IMR-90 (cell line): Measurements from ENCODE around the gene DHRS7. TPM values are rescaled to one million over a fixed set of nuclear protein-coding genes. Genes with fewer than 3 reads are reported as not detected.

Experiments
- ATAC-seq: fragments of 200-7000 bp; cut with Tn5 transposase; 2 replicates; pipeline ENCODE4 v1.9.1; 2020; ENCODE audit warnings: low read depth, mild to moderate bottlenecking, moderate library complexity
- BruUV-seq: library from RNA; stranded (reverse); fragments of 400-500 nt; replicated peaks from 2 replicates; lab custom pipeline; 2021; lab: Mats Ljungman, UMichigan
- CTCF ChIA-PET: fragments of 300-600 bp; formaldehyde crosslinking; extraction: SDS; loops from one replicate; lab custom pipeline; 2021; ENCODE audit warnings: antibody characterized with exemption; lab: Yijun Ruan, JAX
- POLR2A ChIA-PET: fragments of 300-600 bp; sonication (Branson Sonifier 250); formaldehyde crosslinking; loops from one replicate; lab custom pipeline; 2022; ENCODE audit warnings: antibody characterized with exemption; ENCODE audit not compliant: unreplicated experiment; lab: Charles Lee
- DNase-seq: peaks from one replicate; pipeline ENCODE4 v3.0.0; 2013
- H2AFZ ChIP-seq: replicated peaks from 2 replicates; pipeline ENCODE3; 2013; ENCODE audit warnings: low read length, mild to moderate bottlenecking; ENCODE audit not compliant: poor library complexity
- H2AK5ac ChIP-seq: 2 replicates; pipeline ENCODE4 v1.6.1; 2013; ENCODE audit warnings: low read depth, low read length, inconsistent platforms
- H2AK9ac ChIP-seq: replicated peaks from 2 replicates; pipeline ENCODE3; 2013; ENCODE audit warnings: mild to moderate bottlenecking, low read depth, low read length, moderate library complexity; ENCODE audit not compliant: poor library complexity
- H2BK120ac ChIP-seq: 2 replicates; pipeline ENCODE4 v1.6.1; 2013; ENCODE audit warnings: low read depth, low read length, inconsistent platforms
- H2BK15ac ChIP-seq: 3 replicates; pipeline ENCODE4 v1.6.1; 2013; ENCODE audit warnings: low read depth, low read length, inconsistent platforms
- H2BK20ac ChIP-seq: 2 replicates; pipeline ENCODE4 v1.6.1; 2013; ENCODE audit warnings: low read depth, mild to moderate bottlenecking, inconsistent platforms, low read length, moderate library complexity
- H2BK5ac ChIP-seq: 2 replicates; pipeline ENCODE4 v1.6.1; 2013; ENCODE audit warnings: mild to moderate bottlenecking, low read depth, low read length, inconsistent platforms; ENCODE audit not compliant: poor library complexity, severe bottlenecking
- H3K14ac ChIP-seq: replicated peaks from 2 replicates; pipeline ENCODE4 v1.6.1; 2013; ENCODE audit warnings: low read depth, low read length, inconsistent platforms
- H3K18ac ChIP-seq: 2 replicates; pipeline ENCODE4 v1.6.1; 2013; ENCODE audit warnings: low read depth, low read length, control low read depth
- H3K23ac ChIP-seq: 2 replicates; pipeline ENCODE4 v1.6.1; 2013; ENCODE audit warnings: low read depth, low read length, inconsistent platforms
- H3K27ac ChIP-seq: 2 replicates; pipeline ENCODE4 v1.5.1; 2013; ENCODE audit warnings: mild to moderate bottlenecking, control low read depth, low read length; ENCODE audit not compliant: insufficient read depth
- H3K27me3 ChIP-seq: 2 replicates; pipeline ENCODE4 v1.6.1; 2013; ENCODE audit warnings: low read length; ENCODE audit not compliant: control insufficient read depth, insufficient read depth
- H3K36me3 ChIP-seq: 2 replicates; pipeline ENCODE4 v1.6.1; 2013; ENCODE audit warnings: low read length, mixed read lengths; ENCODE audit not compliant: control insufficient read depth, insufficient read depth
- H3K4ac ChIP-seq: 2 replicates; pipeline ENCODE4 v1.6.1; 2013; ENCODE audit warnings: low read depth, low read length, inconsistent platforms
- H3K4me1 ChIP-seq: 2 replicates; pipeline ENCODE4 v1.6.1; 2013; ENCODE audit warnings: low read length, mixed read lengths; ENCODE audit not compliant: control insufficient read depth, insufficient read depth
- H3K4me2 ChIP-seq: 2 replicates; pipeline ENCODE4 v1.6.1; 2013; ENCODE audit warnings: low read depth, mild to moderate bottlenecking, control low read depth, low read length, moderate library complexity
- H3K4me3 ChIP-seq: 2 replicates; pipeline ENCODE4 v1.5.1; 2013; ENCODE audit warnings: low read depth, mild to moderate bottlenecking, control low read depth, low read length, moderate library complexity; ENCODE audit not compliant: insufficient read depth
- H3K56ac ChIP-seq: 2 replicates; pipeline ENCODE4 v1.6.1; 2013; ENCODE audit warnings: low read length, inconsistent platforms; ENCODE audit not compliant: insufficient read depth; ENCODE audit errors: extremely low read depth
- H3K79me1 ChIP-seq, 2 experiments: 2 replicates each; pipeline ENCODE4 v1.6.1; 2013; ENCODE audit warnings: low read length in 2 of 2, inconsistent platforms in 1 of 2, low read depth in 1 of 2
- H3K9ac ChIP-seq: 2 replicates; pipeline ENCODE4 v1.6.1; 2013; ENCODE audit warnings: low read depth, low read length, control low read depth
- H3K9me1 ChIP-seq: 2 replicates; pipeline ENCODE4 v1.6.1; 2013; ENCODE audit warnings: low read length, inconsistent platforms; ENCODE audit not compliant: insufficient read depth
- H3K9me3 ChIP-seq: 2 replicates; pipeline ENCODE4 v1.6.1; 2013; ENCODE audit warnings: low read length; ENCODE audit not compliant: control insufficient read depth, insufficient read depth
- H4K20me1 ChIP-seq: 2 replicates; pipeline ENCODE4 v1.6.1; 2013; ENCODE audit warnings: low read length, inconsistent platforms; ENCODE audit not compliant: insufficient read depth
- H4K5ac ChIP-seq: 2 replicates; pipeline ENCODE4 v1.6.1; 2013; ENCODE audit warnings: mild to moderate bottlenecking, low read depth, low read length, control low read depth
- H4K8ac ChIP-seq, 2 experiments: 2 replicates each; pipeline ENCODE4 v1.6.1; 2013; ENCODE audit warnings: low read depth in 2 of 2, low read length in 2 of 2, control low read depth in 1 of 2, inconsistent platforms in 1 of 2
- H4K91ac ChIP-seq: 2 replicates; pipeline ENCODE4 v1.6.1; 2013; ENCODE audit warnings: low read depth, low read length, inconsistent platforms; ENCODE audit not compliant: insufficient read depth
- ELK1 ChIP-seq: fragments of 150-350 bp; IDR thresholded peaks from 2 replicates; pipeline ENCODE4 v1.6.1; 2016; ENCODE audit warnings: low read depth, mild to moderate bottlenecking, low read length, moderate library complexity, borderline replicate concordance
- MAFK ChIP-seq: IDR thresholded peaks from 2 replicates; pipeline ENCODE4 v1.6.1; 2012; ENCODE audit warnings: low read depth, low read length, improper control_type of control experiment
- POLR2A ChIP-seq: IDR thresholded peaks from 2 replicates; pipeline ENCODE4 v1.6.1; 2012; ENCODE audit warnings: mild to moderate bottlenecking, low read depth, low read length
- WGBS, 2 experiments: methylation state at CpG; one replicate each; pipeline versions ENCODE4 v1.1.5 to v1.1.7; 2013; ENCODE audit warnings: missing lambda C conversion rate in 2 of 2; ENCODE audit not compliant: insufficient read length in 1 of 2; ENCODE audit errors: extremely low coverage in 2 of 2; 5-methylcytosine and 5-hydroxymethylcytosine counted together
- dilution Hi-C: fragments of 300-500 bp; cut with HindIII; formaldehyde crosslinking; loops from one replicate; pipeline ENCODE4 v1.14.3; 2018; ENCODE audit warnings: low sequenced_read_pairs; ENCODE audit not compliant: unreplicated experiment
- in situ Hi-C: fragments of 300-500 bp; cut with MboI; formaldehyde crosslinking; loops from 3 replicates; pipeline ENCODE4 v1.14.3; 2019; ENCODE audit warnings: low sequenced_read_pairs, inconsistent platforms, mixed read lengths
- intact Hi-C: fragments of 100-400 bp; cut with micrococcal nuclease; formaldehyde crosslinking; loops from 2 replicates; pipeline ENCODE4 v1.10.0; 2022
- polyA plus RNA-seq, 3 experiments: library from polyadenylated mRNA; depleted of rRNA; stranded (reverse); fragments of >200 nt; gene quantifications; 2 replicates each; pipeline ENCODE4 v1.2.3, GENCODE V29; 2012; ENCODE audit warnings: low replicate concordance in 1 of 3
- total RNA-seq: library from RNA; depleted of rRNA; stranded (reverse); fragments of >200 nt; gene quantifications from 2 replicates; pipeline ENCODE4 v1.2.3, GENCODE V29; 2012

Gene DHRS7
- total and polyA plus RNA-seq, 2 of the 4 experiments (the other 2 are of a cell fraction): 30.3 to 50.2 TPM

- DNase-seq (no peak), ATAC-seq (no peak)
- H4K5ac ChIP-seq: no peak overlapping the region
- H2AK5ac ChIP-seq: no peak overlapping the region
- intact Hi-C loops (no loop called here), in situ Hi-C loops (no loop called here), dilution Hi-C loops (no loop called here)
- H4K91ac ChIP-seq: no peak overlapping the region
- H3K36me3 ChIP-seq: no peaks in the 10 kb centered on the region
- H2BK120ac ChIP-seq: no peak overlapping the region
- no peak overlapping the region for H2AK9ac ChIP-seq
- no peaks in the 10 kb centered on the region for H3K9me1 ChIP-seq
- H2BK5ac ChIP-seq: no peak overlapping the region
- H2AFZ ChIP-seq: no peak overlapping the region
- H3K56ac ChIP-seq: no peak overlapping the region
- no peaks in the 10 kb centered on the region for H3K9me3 ChIP-seq
- no peak overlapping the region for H4K8ac ChIP-seq
- H3K18ac ChIP-seq: no peak overlapping the region
- ChIA-PET POLR2A (no interaction called here), CTCF (interaction anchor here (1.3 kb wide), 1 partner anchor 12 kb away, joined by 6 read pairs; no protein-coding TSS in a partner anchor)
- H2BK20ac ChIP-seq: no peak overlapping the region
- no peaks in the 10 kb centered on the region for H3K79me1 ChIP-seq
- no peak overlapping the region for H3K14ac ChIP-seq
- H4K20me1 ChIP-seq: no peaks in the 10 kb centered on the region
- H3K23ac ChIP-seq: no peak overlapping the region
- no peak overlapping the region for H3K9ac ChIP-seq
- H2BK15ac ChIP-seq: no peak overlapping the region
- WGBS, 2 experiments: 90% methylated on average over 3 of the region's 3 CpGs; no CpG with 5 or more reads in 1 of the 2 experiments
- no peak overlapping the region for H3K4me2 ChIP-seq
- no peak overlapping the region for H3K4ac ChIP-seq
- H3K4me1 ChIP-seq: no peaks in the 10 kb centered on the region; the same call in 1 of the 2 replicates
- H3K27me3 ChIP-seq: peaks cover 8% of the 10 kb centered on the region
- H3K27ac ChIP-seq: no peak overlapping the region
- TF ChIP-seq MAFK (no peak), ELK1 (no peak), POLR2A (no peak)
- no peak overlapping the region for H3K4me3 ChIP-seq
- no TSS peak for BruUV-seq
These were observed 46.0 kb upstream of the DHRS7 start for GRCh38 chr14:60211153-60211552.
